ENCODE data around the gene KSR1. TPM values are rescaled to one million over a fixed set of nuclear protein-coding genes. Genes with fewer than 3 reads are reported as not detected.
"Not testable (repeated sequence)": the region's sequence is repeated elsewhere in the genome, so short reads cannot be mapped to it uniquely, and the experiment has no call there.

KSR1 gene
- total and polyA plus RNA-seq, 2 of the 4 experiments (the other 2 are of a cell fraction) = 12.5 to 21.9 TPM

- H3K23ac ChIP-seq (ENCODE audit: low read depth, low read length); H2BK5ac ChIP-seq (ENCODE audit: low read depth, low read length, poor library complexity, severe bottlenecking); H3K27ac ChIP-seq (ENCODE audit: insufficient read depth, low read length); H2BK15ac ChIP-seq (ENCODE audit: low read depth, low read length); H3K4me3 ChIP-seq (ENCODE audit: insufficient read depth, low read depth, low read length); ATAC-seq (ENCODE audit: low read depth); H4K8ac ChIP-seq (ENCODE audit: low read depth in 2 of 2, low read length in 2 of 2); H3K9me3 ChIP-seq (ENCODE audit: control insufficient read depth, insufficient read depth, low read length); H4K5ac ChIP-seq (ENCODE audit: low read depth, low read length); H2AK9ac ChIP-seq (replicated peaks; ENCODE audit: low read depth, low read length, poor library complexity); H2BK120ac ChIP-seq (ENCODE audit: low read depth, low read length); H3K18ac ChIP-seq (ENCODE audit: low read depth, low read length); H3K14ac ChIP-seq (replicated peaks; ENCODE audit: low read depth, low read length); in situ Hi-C loops (cut with MboI; ENCODE audit: low sequenced_read_pairs); H3K27me3 ChIP-seq (ENCODE audit: control insufficient read depth, insufficient read depth, low read length); POLR2A ChIA-PET (ENCODE audit: unreplicated experiment); BruUV-seq (replicated peaks); H2AFZ ChIP-seq (replicated peaks; ENCODE audit: low read length, poor library complexity); H2AK5ac ChIP-seq (ENCODE audit: low read depth, low read length); intact Hi-C loops (cut with micrococcal nuclease); H3K4me2 ChIP-seq (ENCODE audit: low read depth, low read length); H4K20me1 ChIP-seq (ENCODE audit: insufficient read depth, low read length); H3K79me1 ChIP-seq (ENCODE audit: low read depth in 1 of 2, low read length in 2 of 2); H4K91ac ChIP-seq (ENCODE audit: insufficient read depth, low read depth, low read length); dilution Hi-C loops (cut with HindIII; ENCODE audit: low sequenced_read_pairs, unreplicated experiment); CTCF ChIA-PET; H3K9ac ChIP-seq (ENCODE audit: low read depth, low read length); H2BK20ac ChIP-seq (ENCODE audit: low read depth, low read length); H3K56ac ChIP-seq (ENCODE audit: extremely low read depth, insufficient read depth, low read length); H3K4ac ChIP-seq (ENCODE audit: low read depth, low read length): not testable (repeated sequence)
- Histone ChIP-seq H3K9me1 (ENCODE audit: insufficient read depth, low read length) (peaks cover 14% of the 10 kb centered on the region), H3K4me1 (ENCODE audit: control insufficient read depth, insufficient read depth, low read length) (peaks cover 10% of the 10 kb centered on the region), H3K36me3 (ENCODE audit: control insufficient read depth, insufficient read depth, low read length) (peaks cover 36% of the 10 kb centered on the region)
- DNase-seq = peak; percentile 19
- WGBS, 2 experiments (ENCODE audit: extremely low coverage in 2 of 2, insufficient read length in 1 of 2) = 100% methylated on average over 1 of the region's 3 CpGs; no CpG with 5 or more reads in 1 of the 2 experiments
Measured at GRCh38 chr17:27629260-27629659, 173.0 kb downstream of the KSR1 start.
